ENCODE measurements around the gene CAMTA1.

Gene CAMTA1

GRCh38 chr1:7130127-7130526 lies 344.9 kb downstream of the CAMTA1 start:
- DNase-seq (ENCODE audit: low spot score), result no peak
- H3K9me3 ChIP-seq (ENCODE audit: severe bottlenecking), result no peaks in the 10 kb centered on the region
- H3K27ac ChIP-seq (ENCODE audit: poor library complexity, severe bottlenecking), result no peak overlapping the region
- no peaks in the 10 kb centered on the region for H3K36me3 ChIP-seq (ENCODE audit: low read depth)
- no peaks in the 10 kb centered on the region for H3K27me3 ChIP-seq (ENCODE audit: insufficient read depth, poor library complexity, severe bottlenecking)
- H3K4me3 ChIP-seq (ENCODE audit: severe bottlenecking), result no peak overlapping the region
- no peaks in the 10 kb centered on the region for H3K4me1 ChIP-seq (ENCODE audit: insufficient read depth, poor library complexity, severe bottlenecking)
- TF ChIP-seq CTCF (IDR thresholded peaks at IDR 0.05; ENCODE audit: poor library complexity, severe bottlenecking), result no peak
- ATAC-seq (ENCODE audit: low read depth), result no peak

GRCh38 chr1:7135493-7135892 lies 350.2 kb downstream of the CAMTA1 start:
- H3K4me3 ChIP-seq (ENCODE audit: severe bottlenecking), result no peak overlapping the region
- DNase-seq (ENCODE audit: low spot score) (no peak), ATAC-seq (ENCODE audit: low read depth) (no peak)
- no peak for TF ChIP-seq CTCF (IDR thresholded peaks at IDR 0.05; ENCODE audit: poor library complexity, severe bottlenecking)
- H3K4me1 ChIP-seq (ENCODE audit: insufficient read depth, poor library complexity, severe bottlenecking), result no peaks in the 10 kb centered on the region
- H3K27me3 ChIP-seq (ENCODE audit: insufficient read depth, poor library complexity, severe bottlenecking), result no peaks in the 10 kb centered on the region
- no peaks in the 10 kb centered on the region for H3K9me3 ChIP-seq (ENCODE audit: severe bottlenecking)
- H3K36me3 ChIP-seq (ENCODE audit: low read depth), result no peaks in the 10 kb centered on the region
- H3K27ac ChIP-seq (ENCODE audit: poor library complexity, severe bottlenecking), result no peak overlapping the region

GRCh38 chr1:7136166-7136953 lies 351.1 kb downstream of the CAMTA1 start:
- no peaks in the 10 kb centered on the region for H3K27me3 ChIP-seq (ENCODE audit: insufficient read depth, poor library complexity, severe bottlenecking)
- ATAC-seq (ENCODE audit: low read depth), result peak; percentile 38; the same call in 1 of the 3 replicates

GRCh38 chr1:7140251-7140650 lies 355.0 kb downstream of the CAMTA1 start:
- ATAC-seq (ENCODE audit: low read depth) (no peak), DNase-seq (ENCODE audit: low spot score) (no peak)
- Histone ChIP-seq H3K27ac (ENCODE audit: poor library complexity, severe bottlenecking) (no peak overlapping the region), H3K4me1 (ENCODE audit: insufficient read depth, poor library complexity, severe bottlenecking) (no peaks in the 10 kb centered on the region), H3K36me3 (ENCODE audit: low read depth) (no peaks in the 10 kb centered on the region), H3K9me3 (ENCODE audit: severe bottlenecking) (no peaks in the 10 kb centered on the region), H3K27me3 (ENCODE audit: insufficient read depth, poor library complexity, severe bottlenecking) (no peaks in the 10 kb centered on the region), H3K4me3 (ENCODE audit: severe bottlenecking) (no peak overlapping the region)
- TF ChIP-seq CTCF (IDR thresholded peaks at IDR 0.05; ENCODE audit: poor library complexity, severe bottlenecking), result no peak

More at GRCh38 chr1:7136166-7136953, 351.1 kb downstream of the CAMTA1 start:
- H3K9me3 ChIP-seq (ENCODE audit: severe bottlenecking), result no peaks in the 10 kb centered on the region
- H3K36me3 ChIP-seq (ENCODE audit: low read depth), result no peaks in the 10 kb centered on the region
- no peak overlapping the region for H3K4me3 ChIP-seq (ENCODE audit: severe bottlenecking)
- no peak for TF ChIP-seq CTCF (IDR thresholded peaks at IDR 0.05; ENCODE audit: poor library complexity, severe bottlenecking)
- no peaks in the 10 kb centered on the region for H3K4me1 ChIP-seq (ENCODE audit: insufficient read depth, poor library complexity, severe bottlenecking)
- DNase-seq (ENCODE audit: low spot score), result no peak
- H3K27ac ChIP-seq (ENCODE audit: poor library complexity, severe bottlenecking), result no peak overlapping the region

GRCh38 chr1:7145947-7146346 lies 360.7 kb downstream of the CAMTA1 start:
- no peak for ATAC-seq (ENCODE audit: low read depth)
- no peaks in the 10 kb centered on the region for H3K27me3 ChIP-seq (ENCODE audit: insufficient read depth, poor library complexity, severe bottlenecking)
- no peak overlapping the region for H3K27ac ChIP-seq (ENCODE audit: poor library complexity, severe bottlenecking)
- no peaks in the 10 kb centered on the region for H3K36me3 ChIP-seq (ENCODE audit: low read depth)
- no peak for DNase-seq (ENCODE audit: low spot score)
- no peaks in the 10 kb centered on the region for H3K4me1 ChIP-seq (ENCODE audit: insufficient read depth, poor library complexity, severe bottlenecking)
- H3K4me3 ChIP-seq (ENCODE audit: severe bottlenecking), result no peak overlapping the region
- no peaks in the 10 kb centered on the region for H3K9me3 ChIP-seq (ENCODE audit: severe bottlenecking)
- TF ChIP-seq CTCF (IDR thresholded peaks at IDR 0.05; ENCODE audit: poor library complexity, severe bottlenecking), result no peak

All from RWPE2 (cell line).